Measurements from ENCODE around the gene CRYAB.

DNA sequence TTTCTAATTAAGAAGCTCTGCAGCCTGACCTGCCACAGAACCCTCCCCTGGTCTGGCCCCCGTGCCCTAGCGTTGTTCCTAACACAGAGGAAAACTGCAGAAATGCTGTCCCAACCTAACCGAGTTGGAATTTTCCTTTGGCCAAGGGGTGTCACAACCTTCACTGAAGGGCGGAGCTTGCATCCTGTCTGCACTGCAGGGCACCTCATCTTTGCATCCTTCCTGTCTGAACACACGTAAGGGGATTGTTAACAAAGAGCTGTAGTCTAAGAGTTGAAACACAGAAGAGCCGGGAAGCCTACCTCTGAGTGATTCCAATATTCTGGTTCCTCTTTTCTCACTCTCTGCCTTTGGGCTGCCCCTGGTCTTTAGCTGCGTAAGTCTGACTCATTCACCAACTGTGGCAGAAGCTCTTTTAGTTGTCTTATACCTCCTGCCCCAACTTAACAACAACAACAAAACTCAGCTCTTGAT lies 27.2 kb upstream of the CRYAB start:
- TF ChIP-seq ATF1 (CRISPR knock-in tag; IDR thresholded peaks at IDR 0.05) (no peak), SP1 (CRISPR knock-in tag; conservative IDR thresholded peaks at IDR 0.05) (no peak)
- TF ChIP-seq, protein P1, sequence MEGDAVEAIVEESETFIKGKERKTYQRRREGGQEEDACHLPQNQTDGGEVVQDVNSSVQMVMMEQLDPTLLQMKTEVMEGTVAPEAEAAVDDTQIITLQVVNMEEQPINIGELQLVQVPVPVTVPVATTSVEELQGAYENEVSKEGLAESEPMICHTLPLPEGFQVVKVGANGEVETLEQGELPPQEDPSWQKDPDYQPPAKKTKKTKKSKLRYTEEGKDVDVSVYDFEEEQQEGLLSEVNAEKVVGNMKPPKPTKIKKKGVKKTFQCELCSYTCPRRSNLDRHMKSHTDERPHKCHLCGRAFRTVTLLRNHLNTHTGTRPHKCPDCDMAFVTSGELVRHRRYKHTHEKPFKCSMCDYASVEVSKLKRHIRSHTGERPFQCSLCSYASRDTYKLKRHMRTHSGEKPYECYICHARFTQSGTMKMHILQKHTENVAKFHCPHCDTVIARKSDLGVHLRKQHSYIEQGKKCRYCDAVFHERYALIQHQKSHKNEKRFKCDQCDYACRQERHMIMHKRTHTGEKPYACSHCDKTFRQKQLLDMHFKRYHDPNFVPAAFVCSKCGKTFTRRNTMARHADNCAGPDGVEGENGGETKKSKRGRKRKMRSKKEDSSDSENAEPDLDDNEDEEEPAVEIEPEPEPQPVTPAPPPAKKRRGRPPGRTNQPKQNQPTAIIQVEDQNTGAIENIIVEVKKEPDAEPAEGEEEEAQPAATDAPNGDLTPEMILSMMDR (IDR thresholded peaks at IDR 0.05): no peak

Data from WTC11 (cell line).